Epithelial cell of esophagus (primary cell): Measurements from ENCODE around the gene RUNX2.

Experiments used
- DNase-seq: peaks from one replicate; pipeline ENCODE4 v3.0.0; 2010; ENCODE audit warnings: low read depth
- H3K4me3 ChIP-seq: 2 replicates; pipeline ENCODE4 v1.5.1; 2011; ENCODE audit warnings: mild to moderate bottlenecking, low read length, control low read depth
- TF ChIP-seq, protein P1 (sequence below): IDR thresholded peaks from 2 replicates; pipeline ENCODE4 v1.5.1; 2011; ENCODE audit warnings: low read depth, mild to moderate bottlenecking, low read length, control low read depth, inconsistent platforms; ENCODE audit not compliant: insufficient read depth; ENCODE audit errors: missing control alignments

RUNX2 gene

GRCh38 chr6:45398075-45398813, 70.1 kb downstream of the RUNX2 start:
- TF ChIP-seq, protein P1, sequence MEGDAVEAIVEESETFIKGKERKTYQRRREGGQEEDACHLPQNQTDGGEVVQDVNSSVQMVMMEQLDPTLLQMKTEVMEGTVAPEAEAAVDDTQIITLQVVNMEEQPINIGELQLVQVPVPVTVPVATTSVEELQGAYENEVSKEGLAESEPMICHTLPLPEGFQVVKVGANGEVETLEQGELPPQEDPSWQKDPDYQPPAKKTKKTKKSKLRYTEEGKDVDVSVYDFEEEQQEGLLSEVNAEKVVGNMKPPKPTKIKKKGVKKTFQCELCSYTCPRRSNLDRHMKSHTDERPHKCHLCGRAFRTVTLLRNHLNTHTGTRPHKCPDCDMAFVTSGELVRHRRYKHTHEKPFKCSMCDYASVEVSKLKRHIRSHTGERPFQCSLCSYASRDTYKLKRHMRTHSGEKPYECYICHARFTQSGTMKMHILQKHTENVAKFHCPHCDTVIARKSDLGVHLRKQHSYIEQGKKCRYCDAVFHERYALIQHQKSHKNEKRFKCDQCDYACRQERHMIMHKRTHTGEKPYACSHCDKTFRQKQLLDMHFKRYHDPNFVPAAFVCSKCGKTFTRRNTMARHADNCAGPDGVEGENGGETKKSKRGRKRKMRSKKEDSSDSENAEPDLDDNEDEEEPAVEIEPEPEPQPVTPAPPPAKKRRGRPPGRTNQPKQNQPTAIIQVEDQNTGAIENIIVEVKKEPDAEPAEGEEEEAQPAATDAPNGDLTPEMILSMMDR: no peak
- peak; percentile 44 for DNase-seq
- H3K4me3 ChIP-seq: no peak overlapping the region

DNA sequence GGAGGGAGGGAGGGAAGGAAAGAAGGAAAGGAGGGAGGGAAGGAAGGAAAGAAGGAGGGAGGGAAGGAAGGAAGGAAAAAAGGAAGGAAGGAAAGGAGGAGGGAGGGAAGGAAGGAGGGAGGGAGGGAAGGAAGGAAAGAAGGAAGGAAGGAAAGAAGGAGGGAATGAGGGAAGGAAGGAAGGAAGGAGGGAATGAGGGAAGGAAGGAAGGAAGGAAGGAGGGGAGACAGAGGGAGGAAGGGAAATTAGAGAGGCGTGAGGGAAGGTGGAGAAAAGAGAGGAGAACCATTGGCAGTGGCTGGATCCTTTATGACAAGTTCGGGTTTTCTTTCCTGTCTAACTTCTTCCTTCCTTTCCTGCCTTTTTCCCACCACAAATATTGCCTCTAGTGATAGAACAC, 71.9 kb downstream of the RUNX2 start:
- H3K4me3 ChIP-seq: no peak overlapping the region
- TF ChIP-seq, protein P1: no peak
- no peak for DNase-seq

DNA sequence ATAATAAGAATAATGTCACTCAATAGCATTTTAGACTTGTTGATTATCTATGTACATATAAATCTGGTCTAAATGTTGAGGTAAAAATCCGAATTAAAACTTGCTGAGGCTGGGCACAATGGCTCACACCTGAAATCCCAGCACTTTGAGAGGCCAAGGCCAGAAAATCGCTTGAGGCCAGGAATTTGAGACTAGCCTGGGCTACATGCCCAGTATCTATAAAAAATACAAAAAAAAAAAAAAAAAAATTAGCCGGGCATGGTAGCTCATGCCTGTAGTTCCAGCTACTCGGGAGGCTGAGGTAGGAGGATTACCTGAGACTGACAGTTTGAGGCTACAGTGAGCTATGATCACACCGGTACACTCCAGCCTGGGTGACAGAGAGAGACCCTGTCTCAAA, 83.8 kb downstream of the RUNX2 start:
- DNase-seq: peak; percentile 38
- no peak overlapping the region for H3K4me3 ChIP-seq
- TF ChIP-seq, protein P1: no peak

- TF ChIP-seq, protein P1: no peak
- no peak for DNase-seq
- no peak overlapping the region for H3K4me3 ChIP-seq
Measured at GRCh38 chr6:45415315-45415714, 87.2 kb downstream of the RUNX2 start.

- H3K4me3 ChIP-seq: no peak overlapping the region
- TF ChIP-seq, protein P1: no peak
- no peak for DNase-seq
Measured at GRCh38 chr6:45415788-45416518, 87.8 kb downstream of the RUNX2 start.

DNA sequence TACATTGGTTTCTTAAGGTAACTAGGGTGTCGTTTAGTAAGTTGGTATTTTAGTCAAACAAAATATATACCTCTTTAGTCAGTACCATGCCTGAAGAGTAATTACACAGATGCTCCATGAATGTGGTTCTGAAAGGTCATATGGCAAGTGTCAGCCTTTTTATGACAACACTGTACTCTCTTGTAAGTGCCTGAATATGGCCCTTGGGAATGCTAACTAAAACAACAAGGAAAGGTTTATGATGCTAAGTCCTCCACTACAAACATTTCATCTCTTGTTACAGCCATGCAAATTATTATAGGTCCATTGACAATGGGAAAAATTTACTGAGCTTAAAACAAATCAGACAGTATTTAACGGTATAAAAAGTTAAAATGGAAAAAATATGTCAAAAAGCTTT, 88.6 kb downstream of the RUNX2 start:
- H3K4me3 ChIP-seq: no peak overlapping the region
- TF ChIP-seq, protein P1: no peak
- DNase-seq: no peak

GRCh38 chr6:45417436-45417835, 89.3 kb downstream of the RUNX2 start:
- TF ChIP-seq, protein P1: no peak
- DNase-seq: no peak
- H3K4me3 ChIP-seq: no peak overlapping the region
